Measurements from ENCODE around the gene FLT1. TPM values are rescaled to one million over a fixed set of nuclear protein-coding genes. Genes with fewer than 3 reads are reported as not detected.

The FLT1 gene
- total and polyA plus RNA-seq, 12 donors = 15.2 to 76.3 (median 44.5) TPM

- TF ChIP-seq CTCF (IDR thresholded peaks at IDR 0.05) = no peak
- Histone ChIP-seq H3K4me1 (peaks cover 0 to 57% (median 31%) of the 10 kb centered on the region in 9 donors), H3K4me3 (no peak overlapping the region), H3K36me3 (peaks cover 0 to 68% (median 0%) of the 10 kb centered on the region in 9 donors), H3K27ac (no peak overlapping the region), H3K27me3 (no peaks in the 10 kb centered on the region), H3K9me3 (peaks cover 0 to 41% (median 6%) of the 10 kb centered on the region in 11 donors)
- ATAC-seq = no peak
- no peak for DNase-seq
- intact Hi-C loops (cut with DNase I) = no loop called here
These were observed 53.4 kb downstream of the FLT1 start for GRCh38 chr13:28441529-28441928.

GRCh38 chr13:28440774-28441504 lies 54.0 kb downstream of the FLT1 start:
- DNase-seq = no peak
- WGBS, 2 donors = 63 to 76% methylated on average over 4 of the region's 4 CpGs
- H3K27ac ChIP-seq = no peak overlapping the region

GRCh38 chr13:28438598-28439334 lies 56.2 kb downstream of the FLT1 start:
- peaks cover 0 to 16% (median 0%) of the 10 kb centered on the region in 11 donors for H3K9me3 ChIP-seq
- WGBS, 2 donors = 68 to 73% methylated on average over 12 of the region's 12 CpGs
- TF ChIP-seq CTCF (IDR thresholded peaks at IDR 0.05) = no peak

More at GRCh38 chr13:28440774-28441504, 54.0 kb downstream of the FLT1 start:
- intact Hi-C loops (cut with DNase I) = no loop called here
- Histone ChIP-seq H3K4me1 (peaks cover 0 to 58% (median 31%) of the 10 kb centered on the region in 9 donors), H3K27me3 (no peaks in the 10 kb centered on the region), H3K4me3 (no peak overlapping the region), H3K9me3 (peaks cover 0 to 35% (median under 1%) of the 10 kb centered on the region in 11 donors), H3K36me3 (peaks cover 0 to 68% (median 0%) of the 10 kb centered on the region in 9 donors)
- peak in 1 of 8 donors; percentile 4 for ATAC-seq
- no peak for TF ChIP-seq CTCF (IDR thresholded peaks at IDR 0.05)

GRCh38 chr13:28438067-28438466 lies 56.9 kb downstream of the FLT1 start:
- Histone ChIP-seq H3K36me3 (peaks cover 0 to 75% (median 0%) of the 10 kb centered on the region in 9 donors), H3K4me1 (peaks cover 0 to 81% (median 32%) of the 10 kb centered on the region in 9 donors)

More at GRCh38 chr13:28438598-28439334, 56.2 kb downstream of the FLT1 start:
- DNase-seq = no peak
- Histone ChIP-seq H3K4me3 (no peak overlapping the region), H3K27me3 (no peaks in the 10 kb centered on the region), H3K4me1 (peaks cover 0 to 80% (median 29%) of the 10 kb centered on the region in 9 donors), H3K27ac (peak overlapping the region in 1 of 10 donors; percentile 17), H3K36me3 (peaks cover 0 to 68% (median 0%) of the 10 kb centered on the region in 9 donors)
- intact Hi-C loops (cut with DNase I) = no loop called here
- no peak for ATAC-seq

More at GRCh38 chr13:28438067-28438466, 56.9 kb downstream of the FLT1 start:
- intact Hi-C loops (cut with DNase I) = no loop called here
- DNase-seq = no peak
- Histone ChIP-seq H3K9me3 (peaks cover 0 to 12% (median 0%) of the 10 kb centered on the region in 11 donors), H3K27ac (no peak overlapping the region), H3K27me3 (peaks cover 0 to 2% (median 0%) of the 10 kb centered on the region in 7 donors), H3K4me3 (no peak overlapping the region)
- ATAC-seq = no peak
- TF ChIP-seq CTCF (IDR thresholded peaks at IDR 0.05) = no peak
- WGBS, 2 donors = 94 to 96% methylated on average over 8 of the region's 8 CpGs
